Upper lobe of right lung (tissue), 1 donor: Measurements from ENCODE around the gene TP53TG3F. TPM values are rescaled to one million over a fixed set of nuclear protein-coding genes. Genes with fewer than 3 reads are reported as not detected.
"Not testable (repeated sequence)": the region's sequence is repeated elsewhere in the genome, so short reads cannot be mapped to it uniquely, and the experiment has no call there.

Experiments used
- ATAC-seq: fragments of 200-7000 bp; cut with Tn5 transposase; one replicate; pipeline ENCODE4 v1.9.1; 2020; ENCODE audit warnings: mild to moderate bottlenecking, moderate library complexity
- DNase-seq: peaks from one replicate; pipeline ENCODE4 v3.0.0-alpha.2; 2020
- H3K27ac ChIP-seq: fragments of 200-600 bp; one replicate; pipeline ENCODE4 v1.8.0; 2022
- H3K27me3 ChIP-seq: fragments of 200-600 bp; one replicate; pipeline ENCODE4 v1.8.0; 2022; ENCODE audit warnings: mild to moderate bottlenecking
- H3K36me3 ChIP-seq: fragments of 200-600 bp; one replicate; pipeline ENCODE4 v1.8.0; 2022
- H3K4me1 ChIP-seq: fragments of 200-600 bp; one replicate; pipeline ENCODE4 v1.8.0; 2022
- H3K4me3 ChIP-seq: fragments of 200-600 bp; one replicate; pipeline ENCODE4 v1.8.0; 2022; ENCODE audit warnings: mild to moderate bottlenecking
- H3K9me3 ChIP-seq: fragments of 200-600 bp; one replicate; pipeline ENCODE4 v1.8.0; 2022
- intact Hi-C: fragments of 100-400 bp; cut with DNase I; formaldehyde crosslinking; loops from one replicate; pipeline ENCODE4 v1.11.0; 2022
- long read RNA-seq: library from polyadenylated mRNA; unstranded; transcript quantifications from one replicate; pipeline ENCODE4 v2.0.0, GENCODE V29; 2021
- total RNA-seq: library from RNA; stranded (reverse); fragmentation: NEBNext Ultra II Directional; extraction: Animal tissue kit (Norgen Biotek cat#: 25700); gene quantifications from one replicate; pipeline ENCODE4 v1.2.1, GENCODE V29; 2021
- donor health status: DM: no; HTN: yes; CAD: no; lungs with severe emphysema.

Gene TP53TG3F, protein sequence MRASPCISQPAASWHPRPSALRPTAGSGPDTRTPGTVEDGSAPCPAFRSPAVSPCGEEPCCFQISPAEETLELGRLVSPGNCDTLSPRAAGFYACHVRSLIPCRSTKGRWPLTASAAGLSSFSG
- total RNA-seq = not detected
- long read RNA-seq = 0 reads

DNA sequence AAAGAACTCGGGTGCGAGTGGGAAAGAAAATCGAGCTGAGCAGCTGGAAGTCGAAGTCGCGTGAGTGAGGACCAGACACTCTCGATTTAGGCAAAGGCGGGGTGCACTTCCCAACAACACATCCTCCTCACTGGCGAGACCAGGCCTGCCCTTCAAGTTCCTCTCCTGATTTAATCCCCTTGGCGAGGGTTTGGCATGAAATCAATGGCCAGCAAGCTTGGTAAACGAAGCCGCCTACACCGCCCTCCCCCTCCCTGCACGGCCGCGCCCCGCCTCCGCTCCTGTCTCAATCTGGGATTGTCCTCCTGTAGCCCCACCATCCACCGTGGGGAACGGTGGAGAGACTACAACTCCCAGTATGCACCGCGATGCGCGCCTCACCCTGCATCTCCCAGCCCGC lies at the start of gene TP53TG3F:
Gene TP53TG3F, plus strand, starts transcription at position 301 of the 400 bp plus-strand sequence. Its CDS starts 68 bp downstream, at position 369.
- H3K9me3 ChIP-seq, H3K4me3 ChIP-seq, H3K27me3 ChIP-seq, H3K36me3 ChIP-seq, DNase-seq, H3K27ac ChIP-seq, intact Hi-C loops, ATAC-seq, H3K4me1 ChIP-seq: not testable (repeated sequence)

DNA sequence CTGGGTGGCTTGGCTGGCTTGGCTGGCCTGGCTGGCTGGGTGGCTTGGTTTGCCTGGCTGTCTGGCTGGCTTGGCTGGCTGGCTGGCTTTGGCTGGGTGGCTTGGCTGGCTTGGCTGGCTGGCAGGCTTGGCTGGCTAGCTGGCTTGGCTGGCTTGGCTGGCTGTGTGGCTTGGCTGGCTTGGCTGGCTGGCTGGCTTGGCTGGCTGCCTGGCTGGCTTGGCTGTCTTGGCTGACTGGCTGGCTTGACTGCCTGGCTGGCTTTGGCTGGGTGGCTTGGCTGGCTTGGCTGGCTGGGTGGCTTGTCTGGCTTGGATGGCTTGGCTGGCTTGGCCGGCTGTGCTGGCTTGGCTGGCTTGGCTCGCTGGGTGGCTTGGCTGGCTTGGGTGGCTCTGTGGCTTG lies 32.2 kb downstream of the TP53TG3F start:
- DNase-seq, H3K4me1 ChIP-seq, ATAC-seq, H3K27ac ChIP-seq, H3K4me3 ChIP-seq, intact Hi-C loops, H3K9me3 ChIP-seq, H3K27me3 ChIP-seq, H3K36me3 ChIP-seq: not testable (repeated sequence)

- H3K4me1 ChIP-seq, H3K27me3 ChIP-seq, intact Hi-C loops, H3K4me3 ChIP-seq, H3K9me3 ChIP-seq, H3K36me3 ChIP-seq, H3K27ac ChIP-seq, DNase-seq, ATAC-seq: not testable (repeated sequence)
These were observed 47.8 kb downstream of the TP53TG3F start for GRCh38 chr16:33507231-33507630.

GRCh38 chr16:33509070-33509469 lies 49.7 kb downstream of the TP53TG3F start:
- H3K4me1 ChIP-seq, ATAC-seq, H3K27me3 ChIP-seq, DNase-seq, H3K9me3 ChIP-seq, H3K4me3 ChIP-seq, intact Hi-C loops, H3K36me3 ChIP-seq, H3K27ac ChIP-seq: not testable (repeated sequence)

GRCh38 chr16:33509906-33510305 lies 50.5 kb downstream of the TP53TG3F start:
- H3K4me3 ChIP-seq, H3K4me1 ChIP-seq, ATAC-seq, H3K27ac ChIP-seq, H3K36me3 ChIP-seq, intact Hi-C loops, H3K9me3 ChIP-seq, H3K27me3 ChIP-seq: not testable (repeated sequence)
- peak; percentile 25 for DNase-seq

Other genes with a start within 250 kb of the TP53TG3F start
- gene TP53TG3E, start 155.3 kb upstream of the TP53TG3F start, total RNA-seq = not detected
- not detected for gene TP53TG3B, start 98.8 kb upstream of the TP53TG3F start, total RNA-seq